DMS79 (cell line): ENCODE results near the gene OPRL1.

Source experiments
- DNase-seq: peaks from one replicate; lab custom pipeline; 2025; lab: John Stamatoyannopoulos, UW

OPRL1 gene

GRCh38 chr20:64104667-64105451 is 25.0 kb downstream of the OPRL1 start:
- no peak for DNase-seq

- no peak for DNase-seq
These were observed 26.1 kb downstream of the OPRL1 start for GRCh38 chr20:64105846-64106434.

- DNase-seq: no peak
These were observed 26.6 kb downstream of the OPRL1 start for GRCh38 chr20:64106435-64106961.

GRCh38 chr20:64106981-64107735 is 27.3 kb downstream of the OPRL1 start, which contains the start of gene NPBWR2:
Gene NPBWR2 (minus strand): TSS chr20:64107565. CDS start chr20:64106831, 734 bp downstream.
- DNase-seq: no peak

- no peak for DNase-seq
These were observed 28.0 kb downstream of the OPRL1 start for GRCh38 chr20:64107736-64108457.

- DNase-seq: no peak
These were observed 29.1 kb downstream of the OPRL1 start for GRCh38 chr20:64108731-64109681.

- DNase-seq: no peak
These were observed 30.0 kb downstream of the OPRL1 start for GRCh38 chr20:64109831-64110391.

GRCh38 chr20:64110411-64111068 is 30.7 kb downstream of the OPRL1 start:
- no peak for DNase-seq

- DNase-seq: no peak
These were observed 32.2 kb downstream of the OPRL1 start for GRCh38 chr20:64111841-64112641.

GRCh38 chr20:64112691-64113443 is 33.0 kb downstream of the OPRL1 start:
- DNase-seq: no peak

GRCh38 chr20:64113444-64113775 is 33.5 kb downstream of the OPRL1 start:
- DNase-seq: no peak

GRCh38 chr20:64113796-64114355 is 34.0 kb downstream of the OPRL1 start:
- no peak for DNase-seq

GRCh38 chr20:64114356-64114971 is 34.6 kb downstream of the OPRL1 start:
- no peak for DNase-seq

GRCh38 chr20:64115171-64115911 is 35.5 kb downstream of the OPRL1 start:
- peak; percentile 42 for DNase-seq

GRCh38 chr20:64116016-64116415 is 36.1 kb downstream of the OPRL1 start:
- DNase-seq: no peak

GRCh38 chr20:64116541-64117431 is 36.9 kb downstream of the OPRL1 start:
- DNase-seq: no peak
